ENCODE results near the gene CCN6. TPM values are rescaled to one million over a fixed set of nuclear protein-coding genes. Genes with fewer than 3 reads are reported as not detected.
"Not testable (repeated sequence)": the region's sequence is repeated elsewhere in the genome, so short reads cannot be mapped to it uniquely, and the experiment has no call there.

The CCN6 gene
- total RNA-seq, 3 donors from 2014 or later (not counting 1 experiment from before 2014, with no cell fraction given) = not detected

- Mint-ChIP-seq H3K4me3 (peak overlapping the region; percentile 99), H3K27me3 (ENCODE audit: low read depth in 2 of 2) (no peaks in the 10 kb centered on the region), H3K27ac (peak overlapping the region; percentile 96 to 97), H3K9me3 (no peaks in the 10 kb centered on the region), H3K36me3 (no peaks in the 10 kb centered on the region), H3K4me1 (peaks cover 10 to 12% of the 10 kb centered on the region in 2 donors)
- Histone ChIP-seq H3K9me3 (ENCODE audit: control insufficient read depth, insufficient read depth, low read length) (no peaks in the 10 kb centered on the region), H3K27ac (ENCODE audit: low read length) (peak overlapping the region; percentile 91), H3K4me3 (ENCODE audit: low read length) (peak overlapping the region; percentile 77), H3K36me3 (ENCODE audit: control insufficient read depth, insufficient read depth, low read length) (no peaks in the 10 kb centered on the region), H3K27me3 (ENCODE audit: control insufficient read depth, insufficient read depth, low read length) (no peaks in the 10 kb centered on the region), H3K4me1 (ENCODE audit: control insufficient read depth, insufficient read depth, low read length) (no peaks in the 10 kb centered on the region)
- peak; percentile 83 for TF ChIP-seq CTCF (IDR thresholded peaks at IDR 0.05)
- peak; percentile 92 to 94 (median 93) for ATAC-seq
- under 1% methylated on average over 32 of the region's 36 CpGs for WGBS (ENCODE audit: insufficient coverage)
- intact Hi-C loops (cut with micrococcal nuclease) = loop anchor here (1.0 to 10.0 kb wide), 6 partner anchors 47 to 1032 kb away; partner anchors contain the start of gene REV3L
- peak; percentile 85 to 96 for DNase-seq
Measured at GRCh38 chr6:112043032-112044007, 10.6 kb upstream of the CCN6 start.

- H3K4me1 ChIP-seq (ENCODE audit: control insufficient read depth, insufficient read depth, low read length) = no peaks in the 10 kb centered on the region
Measured at GRCh38 chr6:112044196-112044595, 9.7 kb upstream of the CCN6 start.

GRCh38 chr6:112044856-112045255, 9.0 kb upstream of the CCN6 start:
- intact Hi-C loops (cut with micrococcal nuclease) = loop anchor here (10.0 kb wide), 1 partner anchor 560 kb away; the partner anchor contains the start of gene REV3L
- Histone ChIP-seq H3K27ac (ENCODE audit: low read length) (no peak overlapping the region), H3K9me3 (ENCODE audit: control insufficient read depth, insufficient read depth, low read length) (no peaks in the 10 kb centered on the region), H3K4me3 (ENCODE audit: low read length) (no peak overlapping the region), H3K27me3 (ENCODE audit: control insufficient read depth, insufficient read depth, low read length) (no peaks in the 10 kb centered on the region), H3K36me3 (ENCODE audit: control insufficient read depth, insufficient read depth, low read length) (no peaks in the 10 kb centered on the region), H3K4me1 (ENCODE audit: control insufficient read depth, insufficient read depth, low read length) (no peaks in the 10 kb centered on the region)
- no peak overlapping the region for H3K27ac Mint-ChIP-seq
- no peaks in the 10 kb centered on the region for H3K27me3 Mint-ChIP-seq (ENCODE audit: low read depth in 2 of 2)
- DNase-seq (no peak), ATAC-seq (no peak)
- 83% methylated on average over 3 of the region's 3 CpGs for WGBS (ENCODE audit: insufficient coverage)
- H3K9me3 Mint-ChIP-seq = no peaks in the 10 kb centered on the region
- TF ChIP-seq CTCF (IDR thresholded peaks at IDR 0.05) = no peak
- H3K36me3 Mint-ChIP-seq = no peaks in the 10 kb centered on the region
- peaks cover 10 to 12% of the 10 kb centered on the region in 2 donors for H3K4me1 Mint-ChIP-seq
- H3K4me3 Mint-ChIP-seq = no peak overlapping the region

More at GRCh38 chr6:112044196-112044595, 9.7 kb upstream of the CCN6 start:
- ATAC-seq (no peak), DNase-seq (no peak)
- intact Hi-C loops (cut with micrococcal nuclease) = loop anchor here (10.0 kb wide), 1 partner anchor 559 kb away; the partner anchor contains the start of gene REV3L
- Histone ChIP-seq H3K4me3 (ENCODE audit: low read length) (no peak overlapping the region), H3K27ac (ENCODE audit: low read length) (no peak overlapping the region), H3K9me3 (ENCODE audit: control insufficient read depth, insufficient read depth, low read length) (no peaks in the 10 kb centered on the region), H3K36me3 (ENCODE audit: control insufficient read depth, insufficient read depth, low read length) (no peaks in the 10 kb centered on the region), H3K27me3 (ENCODE audit: control insufficient read depth, insufficient read depth, low read length) (no peaks in the 10 kb centered on the region)
- Mint-ChIP-seq H3K27ac (peak overlapping the region in 1 of 2 donors; percentile 96), H3K4me1 (peaks cover 10 to 12% of the 10 kb centered on the region in 2 donors), H3K36me3 (no peaks in the 10 kb centered on the region), H3K27me3 (ENCODE audit: low read depth in 2 of 2) (no peaks in the 10 kb centered on the region), H3K4me3 (peak overlapping the region; percentile 99), H3K9me3 (no peaks in the 10 kb centered on the region)
- no peak for TF ChIP-seq CTCF (IDR thresholded peaks at IDR 0.05)
- 71% methylated on average over 8 of the region's 8 CpGs for WGBS (ENCODE audit: insufficient coverage)

GRCh38 chr6:112047523-112047922, 6.4 kb upstream of the CCN6 start:
- H3K27ac ChIP-seq (ENCODE audit: low read length); H3K27me3 Mint-ChIP-seq (ENCODE audit: low read depth in 2 of 2); H3K36me3 Mint-ChIP-seq; H3K4me1 ChIP-seq (ENCODE audit: control insufficient read depth, insufficient read depth, low read length); H3K27me3 ChIP-seq (ENCODE audit: control insufficient read depth, insufficient read depth, low read length); DNase-seq; H3K9me3 ChIP-seq (ENCODE audit: control insufficient read depth, insufficient read depth, low read length); H3K4me3 ChIP-seq (ENCODE audit: low read length); H3K9me3 Mint-ChIP-seq; H3K4me3 Mint-ChIP-seq; H3K27ac Mint-ChIP-seq; H3K36me3 ChIP-seq (ENCODE audit: control insufficient read depth, insufficient read depth, low read length); ATAC-seq: not testable (repeated sequence)
- H3K4me1 Mint-ChIP-seq = peaks cover 5 to 11% of the 10 kb centered on the region in 2 donors
- 97% methylated on average over 21 of the region's 25 CpGs for WGBS (ENCODE audit: insufficient coverage)
- intact Hi-C loops (cut with micrococcal nuclease) = loop anchor here (10.0 kb wide), 1 partner anchor 563 kb away; the partner anchor contains the start of gene REV3L
